ENCODE results near the gene CACNA1S.
A peak's percentile ranks its signal among the peaks of the same experiment; 100 is the strongest.

The CACNA1S gene

DNA sequence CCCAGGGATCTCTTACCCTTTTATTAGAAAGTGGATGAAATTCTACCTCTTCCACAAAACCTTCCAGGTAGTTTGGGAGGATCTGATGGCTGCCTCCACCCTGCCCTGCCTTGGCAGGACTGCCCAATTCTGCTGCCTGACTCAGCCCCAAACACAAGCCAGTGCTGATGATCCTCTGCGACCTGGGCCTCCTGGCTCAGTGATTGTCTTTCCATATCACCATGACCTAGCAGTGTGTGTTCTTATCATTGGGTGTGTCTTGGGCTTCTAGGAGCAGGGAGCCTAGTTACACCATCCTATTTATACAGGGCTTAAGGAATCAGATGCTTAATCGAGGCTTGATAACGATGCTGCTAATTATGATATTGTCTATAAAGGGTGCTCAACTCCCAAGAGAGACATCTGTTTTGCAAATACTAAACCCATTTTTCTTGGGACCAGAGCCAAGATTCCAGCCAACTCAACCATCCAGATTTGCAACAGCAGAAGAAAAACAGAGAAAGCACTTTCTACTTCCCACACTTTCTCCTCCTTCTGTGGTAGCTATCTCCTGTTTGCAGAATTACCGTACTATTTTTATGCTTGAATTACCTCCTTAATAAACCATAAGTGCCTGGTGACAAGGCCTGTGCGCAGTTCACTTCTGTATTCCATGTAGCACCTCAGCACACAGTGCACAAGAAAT lies 52.2 kb downstream of the CACNA1S start:
- Histone ChIP-seq H3K9me3 (ENCODE audit: control insufficient read depth, low read length) (no peaks in the 10 kb centered on the region), H3K27me3 (replicated peaks; ENCODE audit: control insufficient read depth, insufficient read depth, low read length) (peaks cover 77% of the 10 kb centered on the region), H3K36me3 (ENCODE audit: control insufficient read depth, insufficient read depth, low read length, severe bottlenecking) (no peaks in the 10 kb centered on the region), H3K9ac (ENCODE audit: low read length) (no peak overlapping the region), H3K4me1 (ENCODE audit: control insufficient read depth, insufficient read depth, low read length) (no peaks in the 10 kb centered on the region), H3K4me3 (ENCODE audit: low read length) (no peak overlapping the region)
- peak; percentile 20 for DNase-seq (ENCODE audit: low read depth)

DNA sequence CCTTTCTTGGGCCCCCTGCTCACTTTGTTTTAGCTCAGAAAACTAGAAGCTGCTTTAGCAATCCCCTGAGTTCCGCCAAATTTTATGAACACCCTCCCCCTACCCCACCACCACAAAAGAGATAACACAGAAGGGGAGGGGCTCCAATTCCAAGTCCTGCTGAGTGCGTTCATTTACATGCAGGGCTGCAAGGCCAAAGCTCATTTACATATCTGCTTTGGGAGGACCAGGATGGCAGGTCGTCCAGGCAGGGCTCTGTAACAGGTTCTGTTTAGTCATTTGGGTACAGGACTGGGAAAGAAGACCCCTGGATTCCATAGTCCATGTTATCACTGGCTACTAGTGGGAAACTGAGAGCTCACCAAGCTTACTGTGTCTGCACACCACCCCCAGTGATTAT lies 52.8 kb downstream of the CACNA1S start:
- DNase-seq (ENCODE audit: low read depth), result no peak
- Histone ChIP-seq H3K36me3 (ENCODE audit: control insufficient read depth, insufficient read depth, low read length, severe bottlenecking) (no peaks in the 10 kb centered on the region), H3K4me3 (ENCODE audit: low read length) (no peak overlapping the region), H3K27me3 (replicated peaks; ENCODE audit: control insufficient read depth, insufficient read depth, low read length) (peaks cover 76% of the 10 kb centered on the region), H3K9ac (ENCODE audit: low read length) (no peak overlapping the region), H3K9me3 (ENCODE audit: control insufficient read depth, low read length) (no peaks in the 10 kb centered on the region), H3K4me1 (ENCODE audit: control insufficient read depth, insufficient read depth, low read length) (no peaks in the 10 kb centered on the region)

GRCh38 chr1:201054091-201054543 lies 58.1 kb downstream of the CACNA1S start:
- H3K4me3 ChIP-seq (ENCODE audit: low read length), result no peak overlapping the region
- H3K4me1 ChIP-seq (ENCODE audit: control insufficient read depth, insufficient read depth, low read length), result no peaks in the 10 kb centered on the region
- no peak overlapping the region for H3K9ac ChIP-seq (ENCODE audit: low read length)
- no peaks in the 10 kb centered on the region for H3K9me3 ChIP-seq (ENCODE audit: control insufficient read depth, low read length)
- no peak for DNase-seq (ENCODE audit: low read depth)
- no peaks in the 10 kb centered on the region for H3K36me3 ChIP-seq (ENCODE audit: control insufficient read depth, insufficient read depth, low read length, severe bottlenecking)
- peaks cover 69% of the 10 kb centered on the region for H3K27me3 ChIP-seq (replicated peaks; ENCODE audit: control insufficient read depth, insufficient read depth, low read length)

DNA sequence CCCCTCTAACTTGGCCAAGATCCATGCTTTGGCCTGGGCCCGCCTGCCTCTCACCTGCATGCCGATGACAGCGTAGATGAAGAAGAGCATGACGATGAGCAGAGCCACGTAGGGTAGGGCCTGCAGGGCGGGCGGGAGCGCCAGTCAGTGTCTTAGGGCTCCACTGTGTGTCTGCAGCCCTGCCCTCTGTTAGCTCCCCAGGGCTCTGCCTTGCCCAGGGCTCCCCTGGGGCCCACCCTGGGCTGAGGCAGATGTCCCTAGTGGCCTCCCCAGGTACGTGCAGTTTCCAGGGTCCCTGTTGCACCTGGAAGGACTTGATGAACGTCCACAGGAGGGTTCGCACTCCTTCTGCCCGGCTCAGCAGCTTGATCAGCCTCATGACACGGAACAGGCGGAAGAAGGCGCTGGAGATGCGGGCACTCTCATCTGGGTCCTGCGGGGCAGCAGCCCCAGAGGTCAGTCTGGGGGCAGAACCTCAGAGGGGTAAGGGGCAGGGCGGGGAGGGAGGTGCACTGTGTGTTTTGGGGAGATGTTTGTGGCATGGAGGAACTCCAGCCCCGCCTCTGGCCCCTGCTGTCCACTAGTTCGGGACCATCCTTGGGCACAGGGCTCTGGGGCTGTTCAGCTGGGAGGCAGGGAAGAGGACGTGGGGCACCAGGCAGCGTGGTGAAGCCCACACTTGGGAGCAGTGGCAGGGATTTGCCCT lies 58.9 kb downstream of the CACNA1S start:
- Histone ChIP-seq H3K27me3 (replicated peaks; ENCODE audit: control insufficient read depth, insufficient read depth, low read length) (peaks cover 69% of the 10 kb centered on the region), H3K4me1 (ENCODE audit: control insufficient read depth, insufficient read depth, low read length) (no peaks in the 10 kb centered on the region), H3K4me3 (ENCODE audit: low read length) (no peak overlapping the region), H3K36me3 (ENCODE audit: control insufficient read depth, insufficient read depth, low read length, severe bottlenecking) (no peaks in the 10 kb centered on the region), H3K9ac (ENCODE audit: low read length) (no peak overlapping the region), H3K9me3 (ENCODE audit: control insufficient read depth, low read length) (no peaks in the 10 kb centered on the region)
- no peak for DNase-seq (ENCODE audit: low read depth)

GRCh38 chr1:201051399-201051798 lies 60.8 kb downstream of the CACNA1S start:
- H3K4me3 ChIP-seq (ENCODE audit: low read length), result no peak overlapping the region
- H3K36me3 ChIP-seq (ENCODE audit: control insufficient read depth, insufficient read depth, low read length, severe bottlenecking), result no peaks in the 10 kb centered on the region
- H3K9me3 ChIP-seq (ENCODE audit: control insufficient read depth, low read length), result no peaks in the 10 kb centered on the region
- H3K27me3 ChIP-seq (replicated peaks; ENCODE audit: control insufficient read depth, insufficient read depth, low read length), result peaks cover 71% of the 10 kb centered on the region
- DNase-seq (ENCODE audit: low read depth), result no peak
- no peak overlapping the region for H3K9ac ChIP-seq (ENCODE audit: low read length)
- no peaks in the 10 kb centered on the region for H3K4me1 ChIP-seq (ENCODE audit: control insufficient read depth, insufficient read depth, low read length)

GRCh38 chr1:201050515-201051277 lies 61.5 kb downstream of the CACNA1S start:
- H3K36me3 ChIP-seq (ENCODE audit: control insufficient read depth, insufficient read depth, low read length, severe bottlenecking), result no peaks in the 10 kb centered on the region
- no peaks in the 10 kb centered on the region for H3K4me1 ChIP-seq (ENCODE audit: control insufficient read depth, insufficient read depth, low read length)
- peak; percentile 40 for DNase-seq (ENCODE audit: low read depth)
- no peak overlapping the region for H3K9ac ChIP-seq (ENCODE audit: low read length)
- H3K27me3 ChIP-seq (replicated peaks; ENCODE audit: control insufficient read depth, insufficient read depth, low read length), result peaks cover 68% of the 10 kb centered on the region
- H3K4me3 ChIP-seq (ENCODE audit: low read length), result no peak overlapping the region
- H3K9me3 ChIP-seq (ENCODE audit: control insufficient read depth, low read length), result no peaks in the 10 kb centered on the region

DNA sequence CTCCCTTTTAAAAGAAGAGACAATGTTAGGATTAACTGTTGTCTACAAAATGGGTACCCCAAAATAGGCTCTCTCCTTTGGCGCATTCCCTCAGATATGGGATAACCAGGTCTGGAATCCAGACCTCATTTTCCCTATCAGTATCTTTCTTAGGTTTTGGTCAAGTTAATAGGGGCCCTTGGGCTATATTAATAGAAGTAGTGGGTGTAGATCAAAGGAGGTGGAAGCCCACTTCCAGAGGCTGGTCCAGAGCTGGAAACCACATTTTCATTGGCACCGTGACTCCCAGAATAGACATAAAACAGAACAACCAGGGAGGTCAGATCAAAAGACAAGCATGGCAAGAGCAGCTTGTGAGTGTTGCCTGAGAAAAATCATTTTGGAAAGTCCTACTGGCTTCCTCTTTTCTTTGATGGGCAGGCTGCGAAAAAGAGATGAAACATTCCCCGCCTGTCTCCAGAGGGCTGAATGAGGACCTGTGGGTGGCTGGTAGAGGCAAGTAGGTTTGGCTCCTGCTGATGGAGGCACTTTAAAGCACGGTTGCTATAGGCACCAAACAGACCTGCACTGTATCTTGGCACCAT lies 62.9 kb downstream of the CACNA1S start:
- peaks cover 67% of the 10 kb centered on the region for H3K27me3 ChIP-seq (replicated peaks; ENCODE audit: control insufficient read depth, insufficient read depth, low read length)
- no peaks in the 10 kb centered on the region for H3K36me3 ChIP-seq (ENCODE audit: control insufficient read depth, insufficient read depth, low read length, severe bottlenecking)
- H3K4me1 ChIP-seq (ENCODE audit: control insufficient read depth, insufficient read depth, low read length), result no peaks in the 10 kb centered on the region
- H3K4me3 ChIP-seq (ENCODE audit: low read length), result no peak overlapping the region
- no peak overlapping the region for H3K9ac ChIP-seq (ENCODE audit: low read length)
- no peaks in the 10 kb centered on the region for H3K9me3 ChIP-seq (ENCODE audit: control insufficient read depth, low read length)
- no peak for DNase-seq (ENCODE audit: low read depth)

GRCh38 chr1:201048521-201048920 lies 63.7 kb downstream of the CACNA1S start:
- Histone ChIP-seq H3K36me3 (ENCODE audit: control insufficient read depth, insufficient read depth, low read length, severe bottlenecking) (no peaks in the 10 kb centered on the region), H3K9me3 (ENCODE audit: control insufficient read depth, low read length) (no peaks in the 10 kb centered on the region), H3K27me3 (replicated peaks; ENCODE audit: control insufficient read depth, insufficient read depth, low read length) (peaks cover 68% of the 10 kb centered on the region), H3K9ac (ENCODE audit: low read length) (no peak overlapping the region), H3K4me3 (ENCODE audit: low read length) (no peak overlapping the region), H3K4me1 (ENCODE audit: control insufficient read depth, insufficient read depth, low read length) (no peaks in the 10 kb centered on the region)
- DNase-seq (ENCODE audit: low read depth), result no peak

DNA sequence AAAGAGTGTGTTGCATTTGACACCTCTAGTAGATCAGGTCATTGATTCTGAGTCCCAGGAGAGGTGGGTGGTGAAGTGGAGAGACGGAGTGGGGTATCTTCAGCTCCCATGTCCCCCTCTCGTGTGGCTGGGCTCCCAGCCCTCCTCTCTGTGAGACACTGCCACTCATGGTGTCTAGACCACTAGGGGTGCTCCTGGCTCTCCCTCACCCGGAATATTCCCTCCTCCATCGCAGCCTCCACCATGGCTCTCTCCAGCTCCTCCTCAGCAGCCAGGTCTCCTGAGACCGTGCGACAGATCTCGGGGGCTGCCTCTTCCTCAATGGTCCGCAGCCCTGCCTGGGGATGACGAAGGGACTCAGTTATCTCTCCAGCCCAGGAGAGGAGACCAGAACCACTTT lies 68.1 kb downstream of the CACNA1S start:
- H3K4me3 ChIP-seq (ENCODE audit: low read length), result no peak overlapping the region
- no peaks in the 10 kb centered on the region for H3K4me1 ChIP-seq (ENCODE audit: control insufficient read depth, insufficient read depth, low read length)
- no peak overlapping the region for H3K9ac ChIP-seq (ENCODE audit: low read length)
- no peaks in the 10 kb centered on the region for H3K9me3 ChIP-seq (ENCODE audit: control insufficient read depth, low read length)
- no peak for DNase-seq (ENCODE audit: low read depth)
- H3K27me3 ChIP-seq (replicated peaks; ENCODE audit: control insufficient read depth, insufficient read depth, low read length), result peaks cover 59% of the 10 kb centered on the region
- no peaks in the 10 kb centered on the region for H3K36me3 ChIP-seq (ENCODE audit: control insufficient read depth, insufficient read depth, low read length, severe bottlenecking)

DNA sequence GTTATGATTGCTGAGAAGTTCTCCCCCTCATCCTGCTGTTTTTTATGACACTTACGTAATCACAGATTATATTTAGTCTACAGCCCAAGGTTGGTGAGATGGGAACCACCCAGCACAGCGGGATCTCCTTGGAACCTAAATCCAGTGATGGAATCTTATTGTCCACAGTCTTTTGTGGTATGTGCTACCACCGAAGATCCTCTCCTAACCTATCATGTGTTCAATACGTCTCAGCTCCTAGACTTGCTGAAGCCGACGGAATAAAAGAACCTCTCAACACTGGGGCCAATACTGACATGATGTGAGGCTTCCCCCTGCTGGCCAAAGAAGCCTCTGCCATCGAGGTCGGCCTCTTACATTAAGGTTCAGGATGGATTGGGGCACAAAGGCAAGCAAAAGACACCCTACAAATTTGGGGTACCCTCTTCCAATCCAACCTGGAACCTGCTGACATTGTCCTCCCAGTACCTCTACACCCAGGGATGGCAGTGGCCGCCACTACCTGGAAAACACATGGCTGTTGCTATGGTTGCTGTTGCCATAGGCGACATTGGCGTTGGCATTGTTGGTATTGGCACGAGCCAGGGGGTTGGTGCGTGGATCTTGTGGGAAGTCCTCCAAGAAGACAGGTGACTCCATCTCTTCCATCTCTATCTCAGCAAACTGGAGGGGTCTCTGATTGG lies 69.3 kb downstream of the CACNA1S start:
- H3K36me3 ChIP-seq (ENCODE audit: control insufficient read depth, insufficient read depth, low read length, severe bottlenecking), result no peaks in the 10 kb centered on the region
- DNase-seq (ENCODE audit: low read depth), result peak; percentile 82
- no peaks in the 10 kb centered on the region for H3K9me3 ChIP-seq (ENCODE audit: control insufficient read depth, low read length)
- H3K4me3 ChIP-seq (ENCODE audit: low read length), result no peak overlapping the region
- no peak overlapping the region for H3K9ac ChIP-seq (ENCODE audit: low read length)
- H3K27me3 ChIP-seq (replicated peaks; ENCODE audit: control insufficient read depth, insufficient read depth, low read length), result peaks cover 59% of the 10 kb centered on the region
- H3K4me1 ChIP-seq (ENCODE audit: control insufficient read depth, insufficient read depth, low read length), result no peaks in the 10 kb centered on the region
